ENCODE data around the gene OSGIN1.

DNA sequence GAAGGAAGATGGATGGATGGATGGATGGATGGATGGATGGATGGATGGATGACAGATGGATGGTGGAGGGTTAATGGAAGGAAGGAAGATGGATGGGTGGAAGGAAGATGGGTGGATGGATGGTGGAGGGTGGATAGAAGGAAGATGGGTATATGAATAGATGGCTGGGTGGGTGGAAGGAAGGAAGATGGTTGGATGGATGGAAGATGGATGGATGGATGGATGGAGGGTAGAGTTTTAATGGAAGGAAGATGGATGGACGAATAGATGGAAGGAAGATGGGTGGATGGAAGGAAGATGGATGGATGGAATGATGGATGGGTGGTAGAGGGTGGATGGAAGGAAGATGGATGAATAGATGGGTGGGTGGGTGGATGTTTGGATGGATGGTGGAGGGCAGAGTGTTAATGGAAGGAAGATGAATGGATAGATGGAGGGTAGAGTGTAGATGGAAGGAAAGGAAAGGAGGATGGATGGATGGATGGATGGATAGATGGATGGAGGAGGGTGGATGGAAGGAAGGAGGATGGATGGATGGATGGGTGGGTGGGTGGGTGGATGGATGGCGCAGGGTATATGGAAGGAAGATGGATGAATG lies 32.0 kb upstream of the OSGIN1 start:
- TF ChIP-seq, protein P1, sequence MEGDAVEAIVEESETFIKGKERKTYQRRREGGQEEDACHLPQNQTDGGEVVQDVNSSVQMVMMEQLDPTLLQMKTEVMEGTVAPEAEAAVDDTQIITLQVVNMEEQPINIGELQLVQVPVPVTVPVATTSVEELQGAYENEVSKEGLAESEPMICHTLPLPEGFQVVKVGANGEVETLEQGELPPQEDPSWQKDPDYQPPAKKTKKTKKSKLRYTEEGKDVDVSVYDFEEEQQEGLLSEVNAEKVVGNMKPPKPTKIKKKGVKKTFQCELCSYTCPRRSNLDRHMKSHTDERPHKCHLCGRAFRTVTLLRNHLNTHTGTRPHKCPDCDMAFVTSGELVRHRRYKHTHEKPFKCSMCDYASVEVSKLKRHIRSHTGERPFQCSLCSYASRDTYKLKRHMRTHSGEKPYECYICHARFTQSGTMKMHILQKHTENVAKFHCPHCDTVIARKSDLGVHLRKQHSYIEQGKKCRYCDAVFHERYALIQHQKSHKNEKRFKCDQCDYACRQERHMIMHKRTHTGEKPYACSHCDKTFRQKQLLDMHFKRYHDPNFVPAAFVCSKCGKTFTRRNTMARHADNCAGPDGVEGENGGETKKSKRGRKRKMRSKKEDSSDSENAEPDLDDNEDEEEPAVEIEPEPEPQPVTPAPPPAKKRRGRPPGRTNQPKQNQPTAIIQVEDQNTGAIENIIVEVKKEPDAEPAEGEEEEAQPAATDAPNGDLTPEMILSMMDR (conservative IDR thresholded peaks at IDR 0.05 in 1 of 2, IDR thresholded peaks at IDR 0.05 in 1 of 2; ENCODE audit: extremely low read depth in 1 of 2, insufficient read depth in 1 of 2, low read depth in 1 of 2, low read length in 2 of 2): no peak
- TF ChIP-seq EZH2 (IDR thresholded peaks at IDR 0.05; ENCODE audit: borderline replicate concordance, low read length): no peak
